Activated gamma-delta T cell treated with Interleukin-2 at 50 U/mL for 16 hours (primary cell): ENCODE data around the gene TEK.

Source experiments
- DNase-seq: peaks from one replicate; pipeline ENCODE4 v3.0.0-alpha.2; 2020

Gene TEK

GRCh38 chr9:27248702-27249101 is 139.7 kb downstream of the TEK start:
- no peak for DNase-seq

- no peak for DNase-seq
Measured at GRCh38 chr9:27258662-27259061, 149.6 kb downstream of the TEK start.

- no peak for DNase-seq
Measured at GRCh38 chr9:27260789-27261516, 151.9 kb downstream of the TEK start.

- DNase-seq, result no peak
Measured at GRCh38 chr9:27261517-27262211, 152.6 kb downstream of the TEK start.

- no peak for DNase-seq
Measured at GRCh38 chr9:27272103-27272502, 163.1 kb downstream of the TEK start.

- DNase-seq, result no peak
Measured at GRCh38 chr9:27273186-27273585, 164.2 kb downstream of the TEK start.

GRCh38 chr9:27276193-27277030 is 167.4 kb downstream of the TEK start:
- no peak for DNase-seq

- DNase-seq, result no peak
Measured at GRCh38 chr9:27278374-27278773, 169.3 kb downstream of the TEK start.

GRCh38 chr9:27279611-27280010 is 170.6 kb downstream of the TEK start:
- no peak for DNase-seq
